Activated T-helper 2 cell treated with anti-CD3 and anti-CD28 coated beads, Interferon-gamma antibody, Interleukin-2, Interleukin-4, amounts not matched to agents 10 μg/mL and 5 μg/mL and 100 μg/mL, durations not matched to agents 14 hours and 24 hours and 36 hours (primary cell): ENCODE results near the gene TAF11L6. TPM values are rescaled to one million over a fixed set of nuclear protein-coding genes. Genes with fewer than 3 reads are reported as not detected.
A peak's percentile ranks its signal among the peaks of the same experiment; 100 is the strongest.
"Not testable (repeated sequence)": the region's sequence is repeated elsewhere in the genome, so short reads cannot be mapped to it uniquely, and the experiment has no call there.

Experiments used
- DNase-seq: peaks from one replicate; pipeline ENCODE4 v3.0.0; 2021; ENCODE audit warnings: low spot score
- H3K27ac Mint-ChIP-seq: one replicate; pipeline ENCODE4 v1.8.0; 2021; ENCODE audit warnings: mixed read lengths
- H3K27me3 Mint-ChIP-seq: one replicate; pipeline ENCODE4 v1.8.0; 2021; ENCODE audit warnings: low read depth, mixed read lengths
- H3K36me3 Mint-ChIP-seq: one replicate; pipeline ENCODE4 v1.8.0; 2021; ENCODE audit warnings: low read depth, mixed read lengths
- H3K4me1 Mint-ChIP-seq: one replicate; pipeline ENCODE4 v1.8.0; 2021; ENCODE audit warnings: low read depth, mixed read lengths
- H3K4me3 Mint-ChIP-seq: one replicate; pipeline ENCODE4 v1.8.0; 2021; ENCODE audit warnings: low read depth, mild to moderate bottlenecking, moderate library complexity, mixed read lengths
- H3K9me3 Mint-ChIP-seq: one replicate; pipeline ENCODE4 v1.8.0; 2021; ENCODE audit warnings: mixed read lengths
- intact Hi-C: fragments of 100-400 bp; cut with micrococcal nuclease; formaldehyde crosslinking; loops from one replicate; pipeline ENCODE4 v1.15.1; 2023
- total RNA-seq: library from RNA; stranded (reverse); gene quantifications from 2 replicates; pipeline ENCODE4 v1.2.3, GENCODE V29; 2022

The TAF11L6 gene
- not detected in 2 replicates for total RNA-seq

GRCh38 chr5:17528369-17528768 is at the start of gene TAF11L6:
TSS of gene TAF11L6 (plus strand) at chr5:17528669.
- DNase-seq, H3K27ac Mint-ChIP-seq, H3K36me3 Mint-ChIP-seq, intact Hi-C loops, H3K27me3 Mint-ChIP-seq, H3K4me3 Mint-ChIP-seq, H3K4me1 Mint-ChIP-seq, H3K9me3 Mint-ChIP-seq: not testable (repeated sequence)

- no peak for DNase-seq
- Mint-ChIP-seq H3K36me3 (no peaks in the 10 kb centered on the region), H3K27ac (no peak overlapping the region), H3K9me3 (peaks cover 10% of the 10 kb centered on the region), H3K27me3 (no peaks in the 10 kb centered on the region), H3K4me1 (no peaks in the 10 kb centered on the region), H3K4me3 (no peak overlapping the region)
- intact Hi-C loops: no loop called here
These were observed 47.1 kb upstream of the TAF11L6 start for GRCh38 chr5:17481378-17481777.

GRCh38 chr5:17482790-17483189 is 45.7 kb upstream of the TAF11L6 start:
- H3K4me3 Mint-ChIP-seq: no peak overlapping the region
- no peak overlapping the region for H3K27ac Mint-ChIP-seq
- intact Hi-C loops: no loop called here
- no peak for DNase-seq
- no peaks in the 10 kb centered on the region for H3K4me1 Mint-ChIP-seq
- no peaks in the 10 kb centered on the region for H3K27me3 Mint-ChIP-seq
- no peaks in the 10 kb centered on the region for H3K36me3 Mint-ChIP-seq
- peaks cover 10% of the 10 kb centered on the region for H3K9me3 Mint-ChIP-seq

- H3K4me3 Mint-ChIP-seq, H3K4me1 Mint-ChIP-seq, H3K36me3 Mint-ChIP-seq, H3K27me3 Mint-ChIP-seq, DNase-seq, intact Hi-C loops, H3K27ac Mint-ChIP-seq: not testable (repeated sequence)
- peaks cover 22% of the 10 kb centered on the region for H3K9me3 Mint-ChIP-seq
These were observed 41.9 kb upstream of the TAF11L6 start for GRCh38 chr5:17486464-17487173.

- Mint-ChIP-seq H3K9me3 (peaks cover 22% of the 10 kb centered on the region), H3K27me3 (no peaks in the 10 kb centered on the region), H3K4me1 (no peaks in the 10 kb centered on the region), H3K36me3 (no peaks in the 10 kb centered on the region), H3K4me3 (no peak overlapping the region), H3K27ac (no peak overlapping the region)
- DNase-seq: no peak
- intact Hi-C loops: no loop called here
These were observed 41.3 kb upstream of the TAF11L6 start for GRCh38 chr5:17487174-17487512.

- peaks cover 23% of the 10 kb centered on the region for H3K9me3 Mint-ChIP-seq
- intact Hi-C loops, H3K4me3 Mint-ChIP-seq, H3K27me3 Mint-ChIP-seq, H3K36me3 Mint-ChIP-seq, H3K4me1 Mint-ChIP-seq, DNase-seq, H3K27ac Mint-ChIP-seq: not testable (repeated sequence)
These were observed 37.2 kb upstream of the TAF11L6 start for GRCh38 chr5:17491257-17491656.

- intact Hi-C loops: no loop called here
- Mint-ChIP-seq H3K36me3 (no peaks in the 10 kb centered on the region), H3K4me1 (no peaks in the 10 kb centered on the region), H3K9me3 (peaks cover 23% of the 10 kb centered on the region), H3K27me3 (no peaks in the 10 kb centered on the region), H3K4me3 (no peak overlapping the region), H3K27ac (no peak overlapping the region)
- DNase-seq: no peak
These were observed 35.7 kb upstream of the TAF11L6 start for GRCh38 chr5:17492770-17493169.

GRCh38 chr5:17497446-17497845 is 31.0 kb upstream of the TAF11L6 start:
- H3K4me1 Mint-ChIP-seq: no peaks in the 10 kb centered on the region
- no peak for DNase-seq
- H3K27me3 Mint-ChIP-seq: no peaks in the 10 kb centered on the region
- H3K9me3 Mint-ChIP-seq: peaks cover 15% of the 10 kb centered on the region
- no peak overlapping the region for H3K4me3 Mint-ChIP-seq
- intact Hi-C loops: no loop called here
- H3K27ac Mint-ChIP-seq: no peak overlapping the region
- H3K36me3 Mint-ChIP-seq: no peaks in the 10 kb centered on the region

GRCh38 chr5:17497931-17498330 is 30.5 kb upstream of the TAF11L6 start, which contains the start of gene TAF11L2:
TSS of gene TAF11L2 (plus strand) at chr5:17498231.
- intact Hi-C loops, H3K27me3 Mint-ChIP-seq, H3K36me3 Mint-ChIP-seq, H3K4me1 Mint-ChIP-seq, H3K27ac Mint-ChIP-seq, H3K4me3 Mint-ChIP-seq, DNase-seq: not testable (repeated sequence)
- H3K9me3 Mint-ChIP-seq: peaks cover 11% of the 10 kb centered on the region

GRCh38 chr5:17511775-17512325 is 16.6 kb upstream of the TAF11L6 start:
- Mint-ChIP-seq H3K36me3 (no peaks in the 10 kb centered on the region), H3K9me3 (peaks cover 19% of the 10 kb centered on the region), H3K27me3 (no peaks in the 10 kb centered on the region), H3K4me1 (no peaks in the 10 kb centered on the region), H3K27ac (no peak overlapping the region), H3K4me3 (no peak overlapping the region)
- DNase-seq: no peak
- intact Hi-C loops: no loop called here

GRCh38 chr5:17517526-17517925 is 10.9 kb upstream of the TAF11L6 start:
- H3K27ac Mint-ChIP-seq, H3K4me1 Mint-ChIP-seq, H3K27me3 Mint-ChIP-seq, H3K36me3 Mint-ChIP-seq, H3K9me3 Mint-ChIP-seq, H3K4me3 Mint-ChIP-seq, intact Hi-C loops: not testable (repeated sequence)
- DNase-seq: peak; percentile 9

- H3K27ac Mint-ChIP-seq, H3K36me3 Mint-ChIP-seq, H3K9me3 Mint-ChIP-seq, H3K4me1 Mint-ChIP-seq, H3K27me3 Mint-ChIP-seq, DNase-seq, intact Hi-C loops, H3K4me3 Mint-ChIP-seq: not testable (repeated sequence)
These were observed 10.4 kb upstream of the TAF11L6 start, which contains the start of gene TAF11L3 for GRCh38 chr5:17518067-17518466. TSS of gene TAF11L3 (plus strand) at chr5:17518367.

- not testable (repeated sequence) for H3K36me3 Mint-ChIP-seq, H3K27ac Mint-ChIP-seq, H3K4me1 Mint-ChIP-seq
These were observed 9.0 kb upstream of the TAF11L6 start for GRCh38 chr5:17519508-17519907.

More at GRCh38 chr5:17519508-17519907, 9.0 kb upstream of the TAF11L6 start:
- H3K4me3 Mint-ChIP-seq, H3K9me3 Mint-ChIP-seq, DNase-seq, intact Hi-C loops, H3K27me3 Mint-ChIP-seq: not testable (repeated sequence)
